SK-N-SH (cell line): ENCODE measurements around the gene FNTB. TPM values are rescaled to one million over a fixed set of nuclear protein-coding genes. Genes with fewer than 3 reads are reported as not detected.

ENCODE experiments used
- CTCF ChIA-PET: fragments of 300-600, 350-600 bp; formaldehyde crosslinking; extraction: SDS; loops from one replicate; lab custom pipeline; 2021; lab: Yijun Ruan, JAX
- POLR2A ChIA-PET: fragments of 350-600 bp; sonication (Branson Sonifier 250); formaldehyde crosslinking; extraction: SDS; loops from one replicate; lab custom pipeline; 2020; ENCODE audit warnings: antibody characterized with exemption, inconsistent platforms; lab: Yijun Ruan, JAX
- DNase-seq: peaks from one replicate; pipeline ENCODE4 v3.0.0; 2012
- H2AFZ ChIP-seq: fragments of 200-600 bp; sonication (generic); 2 replicates; pipeline ENCODE4 v1.8.1; 2016; ENCODE audit warnings: antibody characterized with exemption, mild to moderate bottlenecking, low read depth
- H3F3A ChIP-seq: fragments of 200-600 bp; sonication (generic); replicated peaks from 2 replicates; pipeline ENCODE3; 2016; ENCODE audit warnings: antibody characterized with exemption, mild to moderate bottlenecking; ENCODE audit not compliant: insufficient read depth
- H3K27ac ChIP-seq, 2 experiments: fragments of 200-500 bp in 1 of 2; fragments of 200-600 bp in 1 of 2; sonication (Bioruptor generic) in 1 of 2; sonication (generic), shearing (Covaris generic) in 1 of 2; 2 replicates each; pipeline versions ENCODE4 v1.5.1 to v1.6.1; 2014 to 2016; ENCODE audit warnings: low read depth in 2 of 2, inconsistent platforms in 1 of 2, low read length in 1 of 2, mild to moderate bottlenecking in 1 of 2, mixed read lengths in 1 of 2
- H3K27me3 ChIP-seq: fragments of 200-600 bp; sonication (generic), shearing (Covaris generic); 2 replicates; pipeline ENCODE4 v1.6.1; 2016; ENCODE audit warnings: mixed run types; ENCODE audit not compliant: insufficient read depth
- H3K36me3 ChIP-seq, 2 experiments: fragments of 200-500 bp in 1 of 2; fragments of 200-600 bp in 1 of 2; sonication (Bioruptor generic) in 1 of 2; sonication (generic) in 1 of 2; replicated peaks in 1 of 2; 2 replicates each; pipeline versions ENCODE3 to v1.5.1; 2014 to 2016; ENCODE audit warnings: low read length in 1 of 2, mild to moderate bottlenecking in 1 of 2; ENCODE audit not compliant: insufficient read depth in 2 of 2, control insufficient read depth in 1 of 2
- H3K4me1 ChIP-seq, 2 experiments: fragments of 200-500 bp in 1 of 2; fragments of 200-600 bp in 1 of 2; sonication (Bioruptor generic) in 1 of 2; sonication (generic), shearing (Covaris generic) in 1 of 2; 2 replicates each; pipeline versions ENCODE4 v1.5.1 to v1.6.1; 2014 to 2016; ENCODE audit warnings: low read depth in 1 of 2, low read length in 1 of 2, mixed run types in 1 of 2; ENCODE audit not compliant: insufficient read depth in 2 of 2, control insufficient read depth in 1 of 2
- H3K4me2 ChIP-seq: fragments of 200-600 bp; sonication (generic), shearing (Covaris generic); 2 replicates; pipeline ENCODE4 v1.6.1; 2017; ENCODE audit warnings: mixed run types
- H3K4me3 ChIP-seq, 2 experiments: fragments of 200-500 bp in 1 of 2; fragments of 200-600 bp in 1 of 2; sonication (Bioruptor generic) in 1 of 2; sonication (generic), shearing (Covaris generic) in 1 of 2; 2 replicates each; pipeline versions ENCODE4 v1.5.1 to v1.8.1; 2014 to 2016; ENCODE audit warnings: low read depth in 2 of 2, inconsistent platforms in 1 of 2, low read length in 1 of 2, mild to moderate bottlenecking in 1 of 2, mixed read lengths in 1 of 2, moderate library complexity in 1 of 2
- H3K79me2 ChIP-seq: fragments of 200-600 bp; sonication (generic); 2 replicates; pipeline ENCODE4 v1.8.1; 2017; ENCODE audit warnings: mild to moderate bottlenecking; ENCODE audit not compliant: insufficient read depth
- H3K9ac ChIP-seq: fragments of 200-600 bp; sonication (generic); 2 replicates; pipeline ENCODE4 v1.6.1; 2017; ENCODE audit warnings: mixed run types
- H3K9me2 ChIP-seq: fragments of 200-600 bp; sonication (generic); 2 replicates; pipeline ENCODE4 v1.6.1; 2017; ENCODE audit warnings: mixed run types
- H3K9me3 ChIP-seq: fragments of 200-600 bp; sonication (generic); 2 replicates; pipeline ENCODE4 v1.6.1; 2017; ENCODE audit warnings: mixed run types, mild to moderate bottlenecking, moderate library complexity
- H4K20me1 ChIP-seq: fragments of 200-600 bp; sonication (generic); 2 replicates; pipeline ENCODE4 v1.6.1; 2017; ENCODE audit warnings: mild to moderate bottlenecking, mixed run types; ENCODE audit not compliant: insufficient read depth
- EZH2phosphoT487 ChIP-seq: fragments of 200-600 bp; sonication (generic); IDR thresholded peaks from 2 replicates; pipeline ENCODE4 v1.6.1; 2017; ENCODE audit warnings: low read depth, mixed run types, mild to moderate bottlenecking, antibody characterized with exemption, moderate library complexity, borderline replicate concordance
- FOXJ3 ChIP-seq: sonication (generic); formaldehyde crosslinking; IDR thresholded peaks from 2 replicates; pipeline ENCODE4 v1.5.1; 2020; ENCODE audit warnings: mild to moderate bottlenecking, missing genetic modification reagents
- RAD21 ChIP-seq: IDR thresholded peaks from 2 replicates; pipeline ENCODE4 v1.6.1; 2012; ENCODE audit warnings: mild to moderate bottlenecking, low read length
- RFX5 ChIP-seq: IDR thresholded peaks from 2 replicates; pipeline ENCODE4 v1.6.1; 2012; ENCODE audit warnings: mild to moderate bottlenecking, improper control_type of control experiment, low read length
- SMC3 ChIP-seq: IDR thresholded peaks from 2 replicates; pipeline ENCODE4 v1.6.1; 2012; ENCODE audit warnings: low read depth, low read length, improper control_type of control experiment
- TEAD4 ChIP-seq: IDR thresholded peaks from 2 replicates; pipeline ENCODE4 v1.4.0; 2012; ENCODE audit warnings: mild to moderate bottlenecking, borderline replicate concordance; ENCODE audit not compliant: insufficient read depth
- WGBS: methylation state at CpG from one replicate; pipeline ENCODE4 v1.1.6; 2017; ENCODE audit warnings: low lambda C conversion rate; 5-methylcytosine and 5-hydroxymethylcytosine counted together
- polyA plus RNA-seq, 3 experiments: library from polyadenylated mRNA; depleted of rRNA; stranded (reverse); fragments of >200 nt; gene quantifications; 2 replicates each; pipeline ENCODE4 v1.2.3, GENCODE V29; 2012
- TF ChIP-seq, protein P1 (sequence below): fragments of 200-600 bp; sonication (generic); IDR thresholded peaks from 2 replicates; pipeline ENCODE4 v1.6.1; 2017; ENCODE audit warnings: antibody characterized with exemption, mild to moderate bottlenecking, moderate library complexity
- TF ChIP-seq, protein P2 (sequence below): IDR thresholded peaks from 2 replicates; pipeline ENCODE4 v1.6.1; 2012; ENCODE audit warnings: mild to moderate bottlenecking, low read depth, low read length, moderate library complexity
- TF ChIP-seq, protein P3 (sequence below): fragments of 150-350 bp; IDR thresholded peaks from 2 replicates; pipeline ENCODE4 v1.6.1; 2017; ENCODE audit warnings: antibody characterized with exemption, low read length, low read depth, borderline replicate concordance

The FNTB gene
- polyA plus RNA-seq, 1 of the 3 experiments (the other 2 are of a cell fraction): 18.4 TPM

DNA sequence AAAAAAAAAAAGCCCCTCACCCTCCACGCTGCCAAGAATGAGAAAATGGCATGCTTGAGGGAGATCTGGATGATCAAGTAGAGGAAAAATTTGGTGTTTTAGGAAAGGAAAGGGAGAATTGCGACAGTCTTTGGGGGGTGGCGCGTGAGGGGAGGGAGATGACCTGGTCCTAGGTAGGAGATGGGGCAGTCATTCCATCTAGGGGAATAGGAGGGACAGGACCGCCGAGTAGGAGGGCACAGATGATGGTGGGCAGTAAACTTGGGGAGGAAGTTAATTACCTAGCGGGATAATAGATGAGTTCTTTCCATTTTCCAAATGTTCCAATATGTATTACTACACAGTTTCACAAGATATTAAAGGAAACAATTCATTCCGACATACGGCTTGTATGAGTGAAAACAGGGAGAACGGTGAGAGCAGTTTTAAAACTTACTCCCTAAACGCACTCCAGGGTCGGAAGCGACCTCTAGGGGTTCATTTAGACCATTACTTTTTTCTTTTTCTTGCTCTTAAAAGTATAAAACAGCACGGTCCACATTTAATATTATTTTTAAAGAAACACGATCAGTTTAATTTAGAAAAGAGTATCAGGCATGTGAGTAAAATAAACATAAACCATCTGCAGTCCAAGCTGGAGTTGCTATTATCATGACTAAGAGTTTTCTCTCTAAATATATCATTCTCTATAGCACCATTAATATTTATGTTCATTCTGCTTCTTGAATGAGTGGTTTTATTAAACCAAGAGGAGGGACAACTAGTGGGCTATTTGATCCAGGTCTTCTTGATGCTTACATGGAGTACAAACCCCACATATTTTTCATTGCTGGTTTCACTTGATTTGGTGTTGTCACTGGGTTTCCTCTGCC lies 3.0 kb upstream of the FNTB start:
- H3K9ac ChIP-seq: no peak overlapping the region
- CTCF ChIA-PET: interaction anchor here (0.7 to 4.7 kb wide), 10 partner anchors 11 to 1088 kb away, joined by 3 to 50 read pairs (median 3); no protein-coding TSS in a partner anchor
- no peaks in the 10 kb centered on the region for H3K9me2 ChIP-seq
- H3K4me2 ChIP-seq: peak overlapping the region; percentile 36
- peak overlapping the region; percentile 74 for H2AFZ ChIP-seq
- no peaks in the 10 kb centered on the region for H3K27me3 ChIP-seq
- no peak overlapping the region for H3K27ac ChIP-seq
- no peaks in the 10 kb centered on the region for H4K20me1 ChIP-seq
- TF ChIP-seq SMC3 (peak; percentile 35), RAD21 (peak; percentile 79), RFX5 (no peak)
- TF ChIP-seq, protein P1, sequence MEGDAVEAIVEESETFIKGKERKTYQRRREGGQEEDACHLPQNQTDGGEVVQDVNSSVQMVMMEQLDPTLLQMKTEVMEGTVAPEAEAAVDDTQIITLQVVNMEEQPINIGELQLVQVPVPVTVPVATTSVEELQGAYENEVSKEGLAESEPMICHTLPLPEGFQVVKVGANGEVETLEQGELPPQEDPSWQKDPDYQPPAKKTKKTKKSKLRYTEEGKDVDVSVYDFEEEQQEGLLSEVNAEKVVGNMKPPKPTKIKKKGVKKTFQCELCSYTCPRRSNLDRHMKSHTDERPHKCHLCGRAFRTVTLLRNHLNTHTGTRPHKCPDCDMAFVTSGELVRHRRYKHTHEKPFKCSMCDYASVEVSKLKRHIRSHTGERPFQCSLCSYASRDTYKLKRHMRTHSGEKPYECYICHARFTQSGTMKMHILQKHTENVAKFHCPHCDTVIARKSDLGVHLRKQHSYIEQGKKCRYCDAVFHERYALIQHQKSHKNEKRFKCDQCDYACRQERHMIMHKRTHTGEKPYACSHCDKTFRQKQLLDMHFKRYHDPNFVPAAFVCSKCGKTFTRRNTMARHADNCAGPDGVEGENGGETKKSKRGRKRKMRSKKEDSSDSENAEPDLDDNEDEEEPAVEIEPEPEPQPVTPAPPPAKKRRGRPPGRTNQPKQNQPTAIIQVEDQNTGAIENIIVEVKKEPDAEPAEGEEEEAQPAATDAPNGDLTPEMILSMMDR: peak; percentile 80
- TF ChIP-seq, protein P2, sequence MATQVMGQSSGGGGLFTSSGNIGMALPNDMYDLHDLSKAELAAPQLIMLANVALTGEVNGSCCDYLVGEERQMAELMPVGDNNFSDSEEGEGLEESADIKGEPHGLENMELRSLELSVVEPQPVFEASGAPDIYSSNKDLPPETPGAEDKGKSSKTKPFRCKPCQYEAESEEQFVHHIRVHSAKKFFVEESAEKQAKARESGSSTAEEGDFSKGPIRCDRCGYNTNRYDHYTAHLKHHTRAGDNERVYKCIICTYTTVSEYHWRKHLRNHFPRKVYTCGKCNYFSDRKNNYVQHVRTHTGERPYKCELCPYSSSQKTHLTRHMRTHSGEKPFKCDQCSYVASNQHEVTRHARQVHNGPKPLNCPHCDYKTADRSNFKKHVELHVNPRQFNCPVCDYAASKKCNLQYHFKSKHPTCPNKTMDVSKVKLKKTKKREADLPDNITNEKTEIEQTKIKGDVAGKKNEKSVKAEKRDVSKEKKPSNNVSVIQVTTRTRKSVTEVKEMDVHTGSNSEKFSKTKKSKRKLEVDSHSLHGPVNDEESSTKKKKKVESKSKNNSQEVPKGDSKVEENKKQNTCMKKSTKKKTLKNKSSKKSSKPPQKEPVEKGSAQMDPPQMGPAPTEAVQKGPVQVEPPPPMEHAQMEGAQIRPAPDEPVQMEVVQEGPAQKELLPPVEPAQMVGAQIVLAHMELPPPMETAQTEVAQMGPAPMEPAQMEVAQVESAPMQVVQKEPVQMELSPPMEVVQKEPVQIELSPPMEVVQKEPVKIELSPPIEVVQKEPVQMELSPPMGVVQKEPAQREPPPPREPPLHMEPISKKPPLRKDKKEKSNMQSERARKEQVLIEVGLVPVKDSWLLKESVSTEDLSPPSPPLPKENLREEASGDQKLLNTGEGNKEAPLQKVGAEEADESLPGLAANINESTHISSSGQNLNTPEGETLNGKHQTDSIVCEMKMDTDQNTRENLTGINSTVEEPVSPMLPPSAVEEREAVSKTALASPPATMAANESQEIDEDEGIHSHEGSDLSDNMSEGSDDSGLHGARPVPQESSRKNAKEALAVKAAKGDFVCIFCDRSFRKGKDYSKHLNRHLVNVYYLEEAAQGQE: no peak
- no peaks in the 10 kb centered on the region for H3K9me3 ChIP-seq
- H3K4me1 ChIP-seq: peaks cover 6 to 8% of the 10 kb centered on the region in 2 experiments; a peak in 3 of 4 replicates
- H3K4me3 ChIP-seq: peak overlapping the region; percentile 36 to 54
- POLR2A ChIA-PET: no interaction called here
- 3% methylated on average over 15 of the region's 15 CpGs for WGBS
- no peaks in the 10 kb centered on the region for H3K36me3 ChIP-seq
- peaks cover 16% of the 10 kb centered on the region for H3K79me2 ChIP-seq
- no peaks in the 10 kb centered on the region for H3F3A ChIP-seq
- peak; percentile 65 for DNase-seq

DNA sequence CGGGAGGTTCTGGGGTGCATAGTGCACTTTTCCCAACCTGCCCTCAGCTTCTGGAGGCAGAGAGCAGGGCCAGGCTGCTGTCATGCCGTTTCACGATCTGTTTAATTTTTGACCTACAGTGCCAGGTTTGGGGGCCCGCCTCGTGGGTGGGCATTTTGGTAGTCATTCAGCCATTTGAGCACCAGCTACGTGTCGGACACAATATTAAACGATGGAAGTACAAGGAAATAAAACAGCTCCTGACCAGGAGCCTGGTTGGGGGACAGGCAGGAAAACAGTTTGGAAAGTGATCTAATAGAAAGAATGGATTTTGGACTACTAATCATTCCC lies 708 bp downstream of the FNTB start:
- Histone ChIP-seq H3K4me3 (peak overlapping the region; percentile 78 to 93), H2AFZ (peak overlapping the region; percentile 80; the same call in 1 of the 2 replicates), H3K9me2 (no peaks in the 10 kb centered on the region), H3K9me3 (no peaks in the 10 kb centered on the region), H3K4me2 (peak overlapping the region; percentile 89), H3F3A (no peaks in the 10 kb centered on the region), H3K9ac (peak overlapping the region; percentile 77), H3K27me3 (no peaks in the 10 kb centered on the region), H3K27ac (peak overlapping the region; percentile 67 to 93; a peak in 3 of 4 replicates), H4K20me1 (no peaks in the 10 kb centered on the region), H3K4me1 (peaks cover 6 to 8% of the 10 kb centered on the region in 2 experiments; a peak in 3 of 4 replicates), H3K79me2 (peaks cover 38% of the 10 kb centered on the region), H3K36me3 (no peaks in the 10 kb centered on the region)
- WGBS: 5% methylated on average over 8 of the region's 8 CpGs
- POLR2A ChIA-PET: interaction anchor here (0.7 kb wide), 1 partner anchor 40 kb away, joined by 3 read pairs; no protein-coding TSS in a partner anchor
- CTCF ChIA-PET: interaction anchor here (0.6 to 4.7 kb wide), 22 partner anchors 8 to 351 kb away, joined by 3 to 50 read pairs (median 5); no protein-coding TSS in a partner anchor
- no peak for TF ChIP-seq TEAD4
- no peak for TF ChIP-seq EZH2phosphoT487
- no peak for TF ChIP-seq FOXJ3 (CRISPR knock-in tag)
- no peak for TF ChIP-seq RAD21
- TF ChIP-seq, protein P3, sequence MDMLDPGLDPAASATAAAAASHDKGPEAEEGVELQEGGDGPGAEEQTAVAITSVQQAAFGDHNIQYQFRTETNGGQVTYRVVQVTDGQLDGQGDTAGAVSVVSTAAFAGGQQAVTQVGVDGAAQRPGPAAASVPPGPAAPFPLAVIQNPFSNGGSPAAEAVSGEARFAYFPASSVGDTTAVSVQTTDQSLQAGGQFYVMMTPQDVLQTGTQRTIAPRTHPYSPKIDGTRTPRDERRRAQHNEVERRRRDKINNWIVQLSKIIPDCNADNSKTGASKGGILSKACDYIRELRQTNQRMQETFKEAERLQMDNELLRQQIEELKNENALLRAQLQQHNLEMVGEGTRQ: no peak
- DNase-seq: no peak
